Hematopoietic multipotent progenitor cell (in vitro differentiated cells): ENCODE results near the gene CCNJL. TPM values are rescaled to one million over a fixed set of nuclear protein-coding genes. Genes with fewer than 3 reads are reported as not detected.
"Not testable (repeated sequence)": the region's sequence is repeated elsewhere in the genome, so short reads cannot be mapped to it uniquely, and the experiment has no call there.

Experiments
- DNase-seq, 3 donors: peaks; one replicate each; pipeline ENCODE4 v3.0.0-alpha.2; 2011 to 2015; ENCODE audit warnings: low read depth in 2 of 3, low spot score in 2 of 3
- total RNA-seq: library from RNA; depleted of rRNA; stranded (reverse); fragments of >200 nt; gene quantifications from one replicate; pipeline ENCODE4 v1.2.3, GENCODE V29; 2012

The CCNJL gene
- total RNA-seq, 1 donor, result 0.54 TPM

- DNase-seq, result no peak
Observed at GRCh38 chr5:160266752-160267345, 45.5 kb downstream of the CCNJL start.

- no peak for DNase-seq
Observed at GRCh38 chr5:160266044-160266443, 46.3 kb downstream of the CCNJL start.

GRCh38 chr5:160263326-160263855 is 49.0 kb downstream of the CCNJL start:
- no peak for DNase-seq

- DNase-seq, result peak in 2 of 3 donors; percentile 70 to 84
Observed at GRCh38 chr5:160262151-160263074, 50.0 kb downstream of the CCNJL start.

- peak in 2 of 3 donors; percentile 91 to 97 for DNase-seq
Observed at GRCh38 chr5:160260881-160261815, 51.2 kb downstream of the CCNJL start.

GRCh38 chr5:160260006-160260775 is 52.2 kb downstream of the CCNJL start:
- DNase-seq, result no peak

- DNase-seq, result no peak
Observed at GRCh38 chr5:160259341-160259740, 53.0 kb downstream of the CCNJL start.

- no peak for DNase-seq
Observed at GRCh38 chr5:160254706-160255105, 57.7 kb downstream of the CCNJL start.

GRCh38 chr5:160253441-160253840 is 58.9 kb downstream of the CCNJL start:
- DNase-seq, result no peak

- DNase-seq, result no peak
Observed at GRCh38 chr5:160252916-160253315, 59.4 kb downstream of the CCNJL start.

- no peak for DNase-seq
Observed at GRCh38 chr5:160251406-160252155, 60.8 kb downstream of the CCNJL start.

- DNase-seq, result no peak
Observed at GRCh38 chr5:160250826-160251225, 61.5 kb downstream of the CCNJL start.

GRCh38 chr5:160250226-160250625 is 62.1 kb downstream of the CCNJL start:
- no peak for DNase-seq

- DNase-seq, result not testable (repeated sequence)
Observed at GRCh38 chr5:160249570-160249969, 62.8 kb downstream of the CCNJL start.

- DNase-seq, result no peak
Observed at GRCh38 chr5:160245506-160246086, 66.8 kb downstream of the CCNJL start.

- no peak for DNase-seq
Observed at GRCh38 chr5:160242145-160242544, 70.2 kb downstream of the CCNJL start.

GRCh38 chr5:160240350-160240749 is 72.0 kb downstream of the CCNJL start:
- DNase-seq, result no peak

- no peak for DNase-seq
Observed at GRCh38 chr5:160237571-160238093, 74.7 kb downstream of the CCNJL start.

- DNase-seq, result no peak
Observed at GRCh38 chr5:160235731-160236130, 76.6 kb downstream of the CCNJL start.
